HEK293 (cell line): ENCODE results near the gene DKK3.

Source experiments
- CTCF ChIA-PET: fragments of 350-600 bp; formaldehyde crosslinking; extraction: SDS; loops from one replicate; lab custom pipeline; 2021; ENCODE audit warnings: antibody characterized with exemption; lab: Yijun Ruan, JAX
- POLR2A ChIA-PET: fragments of 300-600 bp; formaldehyde crosslinking; extraction: SDS; loops from one replicate; lab custom pipeline; 2020; ENCODE audit warnings: antibody characterized with exemption, inconsistent platforms; lab: Yijun Ruan, JAX
- H3K27ac ChIP-seq: fragments of 200-500 bp; sonication (Bioruptor generic); 2 replicates; pipeline ENCODE4 v1.5.1; 2014; ENCODE audit warnings: low read depth, low read length, control low read depth, inconsistent platforms; ENCODE audit errors: extremely low read depth
- H3K36me3 ChIP-seq, 2 experiments: fragments of 200-500 bp in 1 of 2; sonication (Bioruptor generic) in 1 of 2; 1 replicate in 1 of 2; 2 replicates in 1 of 2; pipeline ENCODE4 v1.5.1; 2014 to 2017; ENCODE audit warnings: inconsistent platforms in 2 of 2, low read length in 2 of 2; ENCODE audit not compliant: control insufficient read depth in 2 of 2, insufficient read depth in 1 of 2
- H3K4me1 ChIP-seq: fragments of 200-500 bp; sonication (Bioruptor generic); 2 replicates; pipeline ENCODE4 v1.5.1; 2014; ENCODE audit warnings: mild to moderate bottlenecking, low read length, inconsistent platforms; ENCODE audit not compliant: control insufficient read depth, insufficient read depth
- H3K4me3 ChIP-seq: 2 replicates; pipeline ENCODE4 v1.5.1; 2011; ENCODE audit warnings: low read depth, mild to moderate bottlenecking, control low read depth, low read length, moderate library complexity
- H3K9me3 ChIP-seq: fragments of 200-500 bp; sonication (Bioruptor generic); 2 replicates; pipeline ENCODE4 v1.5.1; 2014; ENCODE audit warnings: low read depth, low read length, inconsistent platforms; ENCODE audit not compliant: control insufficient read depth, insufficient read depth
- HOXC10 ChIP-seq: sonication (generic); formaldehyde crosslinking; IDR thresholded peaks from 2 replicates; pipeline ENCODE4 v1.8.1; 2023; ENCODE audit warnings: mild to moderate bottlenecking, missing genetic modification reagents
- OVOL3 ChIP-seq: fragments of 450-650 bp; formaldehyde crosslinking; IDR thresholded peaks from 2 replicates; pipeline ENCODE4 v1.5.1; 2016; ENCODE audit warnings: missing biosample characterization, missing genetic modification characterization
- ZNF155 ChIP-seq: fragments of 450-650 bp; formaldehyde crosslinking; IDR thresholded peaks from 2 replicates; pipeline ENCODE4 v1.5.1; 2016; ENCODE audit warnings: missing biosample characterization, missing genetic modification characterization
- ZNF302 ChIP-seq: fragments of 450-650 bp; formaldehyde crosslinking; IDR thresholded peaks from 2 replicates; pipeline ENCODE4 v1.5.1; 2016; ENCODE audit warnings: missing biosample characterization, missing genetic modification characterization, low read depth
- ZNF335 ChIP-seq: fragments of 450-650 bp; formaldehyde crosslinking; conservative IDR thresholded peaks from 2 replicates; pipeline ENCODE4 v1.5.1; 2016; ENCODE audit warnings: missing biosample characterization, missing genetic modification characterization
- ZNF473 ChIP-seq: fragments of 450-650 bp; formaldehyde crosslinking; IDR thresholded peaks from 2 replicates; pipeline ENCODE4 v1.5.1; 2017; ENCODE audit warnings: missing biosample characterization, missing genetic modification characterization
- ZNF488 ChIP-seq: fragments of 450-650 bp; formaldehyde crosslinking; IDR thresholded peaks from 2 replicates; pipeline ENCODE4 v1.5.1; 2016; ENCODE audit warnings: missing biosample characterization, missing genetic modification characterization
- ZNF518A ChIP-seq: fragments of 450-650 bp; formaldehyde crosslinking; conservative IDR thresholded peaks from 2 replicates; pipeline ENCODE4 v1.5.1; 2016; ENCODE audit warnings: low read depth, missing biosample characterization, missing genetic modification characterization
- ZNF692 ChIP-seq: fragments of 450-650 bp; formaldehyde crosslinking; IDR thresholded peaks from 2 replicates; pipeline ENCODE4 v1.5.1; 2016; ENCODE audit warnings: missing biosample characterization, missing genetic modification characterization
- ZNF843 ChIP-seq: fragments of 450-650 bp; formaldehyde crosslinking; IDR thresholded peaks from 2 replicates; pipeline ENCODE4 v1.5.1; 2016; ENCODE audit warnings: missing biosample characterization, missing genetic modification characterization
- TF ChIP-seq, protein P1 (sequence below): fragments of 450-650 bp; formaldehyde crosslinking; IDR thresholded peaks from 2 replicates; pipeline ENCODE4 v1.5.1; 2016; ENCODE audit warnings: missing biosample characterization, missing genetic modification characterization, borderline replicate concordance
- TF ChIP-seq, protein P2 (sequence below): fragments of 450-650 bp; formaldehyde crosslinking; IDR thresholded peaks from 2 replicates; pipeline ENCODE4 v1.5.1; 2016; ENCODE audit warnings: missing biosample characterization, missing genetic modification characterization, low read depth

DKK3 gene

DNA sequence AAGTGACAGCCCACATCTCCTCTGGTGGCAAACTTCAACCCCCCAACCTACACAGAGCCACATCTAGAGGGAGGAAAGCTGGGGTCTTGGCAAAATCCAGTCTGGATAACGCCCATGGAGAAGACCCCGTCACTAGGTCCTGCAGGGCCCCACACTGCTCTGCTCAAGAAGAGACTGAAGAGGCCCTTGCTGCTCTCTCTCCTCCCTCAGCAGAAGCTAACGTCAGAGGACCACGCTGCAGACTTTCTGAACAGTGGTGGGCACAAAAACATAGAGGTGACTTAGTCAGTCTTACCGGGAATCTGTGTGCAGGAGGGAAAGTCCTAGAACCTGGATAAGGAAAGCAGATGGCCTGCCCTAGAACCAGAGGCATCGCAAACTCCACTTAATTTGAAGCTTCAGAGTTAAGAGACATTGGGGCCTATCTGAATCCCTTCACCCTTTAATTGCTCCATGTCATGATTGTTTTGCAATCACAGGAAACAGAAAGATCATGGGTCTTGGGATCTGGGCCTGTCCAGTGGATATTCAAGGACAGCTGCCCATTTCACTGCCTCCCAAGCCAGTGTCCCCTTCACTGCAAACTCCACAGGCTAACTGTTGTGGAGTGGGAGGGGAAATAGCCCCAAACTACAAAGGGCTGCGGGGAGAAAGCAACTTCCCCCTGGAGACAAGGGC is 1.7 kb downstream of the DKK3 start:
- no peaks in the 10 kb centered on the region for H3K36me3 ChIP-seq
- TF ChIP-seq OVOL3 (tag by site-specific recombination) (no peak), HOXC10 (CRISPR knock-in tag) (no peak)
- TF ChIP-seq, all 188 proteins: peak for 0
- ChIA-PET POLR2A (interaction anchor here (0.6 kb wide), 1 partner anchor 1289 kb away, joined by 5 read pairs; no protein-coding TSS in a partner anchor), CTCF (interaction anchor here (1.2 to 1.6 kb wide), 2 partner anchors 38 to 40 kb away, joined by 3 to 6 read pairs; no protein-coding TSS in a partner anchor)
- no peak overlapping the region for H3K27ac ChIP-seq
- no peaks in the 10 kb centered on the region for H3K4me1 ChIP-seq
- H3K4me3 ChIP-seq, result no peak overlapping the region
- no peaks in the 10 kb centered on the region for H3K9me3 ChIP-seq

DNA sequence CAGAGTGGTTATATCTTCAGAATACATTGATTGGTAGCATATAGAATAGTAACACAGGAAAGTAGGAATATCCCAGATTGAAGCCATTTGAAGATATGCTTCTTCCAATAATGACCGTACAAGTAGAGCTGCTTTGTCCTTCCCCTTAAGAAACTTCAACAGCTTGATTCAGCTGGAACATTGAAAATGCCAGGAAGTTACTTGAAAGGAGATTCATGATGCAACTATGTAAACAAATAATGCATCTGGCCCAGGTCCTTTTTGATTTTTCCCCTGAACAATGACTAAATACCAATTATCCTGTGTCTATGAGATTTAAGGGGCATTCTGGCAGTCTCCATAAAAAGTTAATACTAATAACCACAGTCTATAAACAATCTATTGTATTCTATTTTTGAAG is 3.0 kb downstream of the DKK3 start:
- Histone ChIP-seq H3K36me3 (peaks cover 0 to 4% of the 10 kb centered on the region in 2 experiments; a peak in 1 of 3 replicates), H3K27ac (no peak overlapping the region), H3K4me3 (no peak overlapping the region), H3K9me3 (no peaks in the 10 kb centered on the region), H3K4me1 (no peaks in the 10 kb centered on the region)
- TF ChIP-seq ZNF335 (no peak), ZNF692 (tag by site-specific recombination) (no peak), ZNF155 (tag by site-specific recombination) (no peak), ZNF518A (no peak)
- TF ChIP-seq, all 188 proteins: peak for 0
- ChIA-PET POLR2A (no interaction called here), CTCF (interaction anchor here (0.6 to 1.2 kb wide), 2 partner anchors 10 to 42 kb away, joined by 3 to 6 read pairs; no protein-coding TSS in a partner anchor)

DNA sequence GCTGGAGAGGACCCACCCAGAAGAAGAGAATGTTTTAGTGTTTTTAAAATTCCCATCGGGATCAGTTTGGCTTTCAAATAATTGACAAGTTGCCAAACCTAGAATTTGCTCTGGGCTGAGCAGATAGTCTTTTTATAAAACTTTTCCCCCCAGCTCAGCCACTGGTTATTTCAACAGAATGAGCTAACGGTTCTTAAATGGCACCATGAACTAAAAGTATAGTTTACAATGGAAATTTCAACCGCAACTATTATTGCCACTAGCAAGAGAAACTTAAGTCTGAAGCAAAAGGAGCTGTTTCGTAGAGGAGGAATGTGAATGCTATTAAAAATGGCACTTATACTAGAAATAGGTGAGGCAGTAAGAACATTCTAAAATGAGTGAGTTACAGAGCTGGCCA is 3.4 kb downstream of the DKK3 start:
- H3K4me3 ChIP-seq, result no peak overlapping the region
- no peaks in the 10 kb centered on the region for H3K9me3 ChIP-seq
- no peaks in the 10 kb centered on the region for H3K4me1 ChIP-seq
- POLR2A ChIA-PET, result no interaction called here
- H3K36me3 ChIP-seq, result peaks cover 0 to 4% of the 10 kb centered on the region in 2 experiments; a peak in 1 of 3 replicates
- H3K27ac ChIP-seq, result no peak overlapping the region
- CTCF ChIA-PET, result interaction anchor here (0.7 to 1.2 kb wide), 3 partner anchors 42 to 155 kb away, joined by 3 to 6 read pairs (median 3); no protein-coding TSS in a partner anchor
- TF ChIP-seq ZNF843 (tag by site-specific recombination), result no peak
- TF ChIP-seq, protein P1, sequence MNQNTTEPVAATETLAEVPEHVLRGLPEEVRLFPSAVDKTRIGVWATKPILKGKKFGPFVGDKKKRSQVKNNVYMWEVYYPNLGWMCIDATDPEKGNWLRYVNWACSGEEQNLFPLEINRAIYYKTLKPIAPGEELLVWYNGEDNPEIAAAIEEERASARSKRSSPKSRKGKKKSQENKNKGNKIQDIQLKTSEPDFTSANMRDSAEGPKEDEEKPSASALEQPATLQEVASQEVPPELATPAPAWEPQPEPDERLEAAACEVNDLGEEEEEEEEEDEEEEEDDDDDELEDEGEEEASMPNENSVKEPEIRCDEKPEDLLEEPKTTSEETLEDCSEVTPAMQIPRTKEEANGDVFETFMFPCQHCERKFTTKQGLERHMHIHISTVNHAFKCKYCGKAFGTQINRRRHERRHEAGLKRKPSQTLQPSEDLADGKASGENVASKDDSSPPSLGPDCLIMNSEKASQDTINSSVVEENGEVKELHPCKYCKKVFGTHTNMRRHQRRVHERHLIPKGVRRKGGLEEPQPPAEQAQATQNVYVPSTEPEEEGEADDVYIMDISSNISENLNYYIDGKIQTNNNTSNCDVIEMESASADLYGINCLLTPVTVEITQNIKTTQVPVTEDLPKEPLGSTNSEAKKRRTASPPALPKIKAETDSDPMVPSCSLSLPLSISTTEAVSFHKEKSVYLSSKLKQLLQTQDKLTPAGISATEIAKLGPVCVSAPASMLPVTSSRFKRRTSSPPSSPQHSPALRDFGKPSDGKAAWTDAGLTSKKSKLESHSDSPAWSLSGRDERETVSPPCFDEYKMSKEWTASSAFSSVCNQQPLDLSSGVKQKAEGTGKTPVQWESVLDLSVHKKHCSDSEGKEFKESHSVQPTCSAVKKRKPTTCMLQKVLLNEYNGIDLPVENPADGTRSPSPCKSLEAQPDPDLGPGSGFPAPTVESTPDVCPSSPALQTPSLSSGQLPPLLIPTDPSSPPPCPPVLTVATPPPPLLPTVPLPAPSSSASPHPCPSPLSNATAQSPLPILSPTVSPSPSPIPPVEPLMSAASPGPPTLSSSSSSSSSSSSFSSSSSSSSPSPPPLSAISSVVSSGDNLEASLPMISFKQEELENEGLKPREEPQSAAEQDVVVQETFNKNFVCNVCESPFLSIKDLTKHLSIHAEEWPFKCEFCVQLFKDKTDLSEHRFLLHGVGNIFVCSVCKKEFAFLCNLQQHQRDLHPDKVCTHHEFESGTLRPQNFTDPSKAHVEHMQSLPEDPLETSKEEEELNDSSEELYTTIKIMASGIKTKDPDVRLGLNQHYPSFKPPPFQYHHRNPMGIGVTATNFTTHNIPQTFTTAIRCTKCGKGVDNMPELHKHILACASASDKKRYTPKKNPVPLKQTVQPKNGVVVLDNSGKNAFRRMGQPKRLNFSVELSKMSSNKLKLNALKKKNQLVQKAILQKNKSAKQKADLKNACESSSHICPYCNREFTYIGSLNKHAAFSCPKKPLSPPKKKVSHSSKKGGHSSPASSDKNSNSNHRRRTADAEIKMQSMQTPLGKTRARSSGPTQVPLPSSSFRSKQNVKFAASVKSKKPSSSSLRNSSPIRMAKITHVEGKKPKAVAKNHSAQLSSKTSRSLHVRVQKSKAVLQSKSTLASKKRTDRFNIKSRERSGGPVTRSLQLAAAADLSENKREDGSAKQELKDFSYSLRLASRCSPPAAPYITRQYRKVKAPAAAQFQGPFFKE (tag by site-specific recombination), result no peak
- TF ChIP-seq, protein P2, sequence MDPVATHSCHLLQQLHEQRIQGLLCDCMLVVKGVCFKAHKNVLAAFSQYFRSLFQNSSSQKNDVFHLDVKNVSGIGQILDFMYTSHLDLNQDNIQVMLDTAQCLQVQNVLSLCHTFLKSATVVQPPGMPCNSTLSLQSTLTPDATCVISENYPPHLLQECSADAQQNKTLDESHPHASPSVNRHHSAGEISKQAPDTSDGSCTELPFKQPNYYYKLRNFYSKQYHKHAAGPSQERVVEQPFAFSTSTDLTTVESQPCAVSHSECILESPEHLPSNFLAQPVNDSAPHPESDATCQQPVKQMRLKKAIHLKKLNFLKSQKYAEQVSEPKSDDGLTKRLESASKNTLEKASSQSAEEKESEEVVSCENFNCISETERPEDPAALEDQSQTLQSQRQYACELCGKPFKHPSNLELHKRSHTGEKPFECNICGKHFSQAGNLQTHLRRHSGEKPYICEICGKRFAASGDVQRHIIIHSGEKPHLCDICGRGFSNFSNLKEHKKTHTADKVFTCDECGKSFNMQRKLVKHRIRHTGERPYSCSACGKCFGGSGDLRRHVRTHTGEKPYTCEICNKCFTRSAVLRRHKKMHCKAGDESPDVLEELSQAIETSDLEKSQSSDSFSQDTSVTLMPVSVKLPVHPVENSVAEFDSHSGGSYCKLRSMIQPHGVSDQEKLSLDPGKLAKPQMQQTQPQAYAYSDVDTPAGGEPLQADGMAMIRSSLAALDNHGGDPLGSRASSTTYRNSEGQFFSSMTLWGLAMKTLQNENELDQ, result no peak
- TF ChIP-seq ZNF488 (tag by site-specific recombination), result no peak
- TF ChIP-seq ZNF473 (tag by site-specific recombination), result no peak
- TF ChIP-seq ZNF302 (tag by site-specific recombination), result no peak
